ENCODE data around the gene KRT72. TPM values are rescaled to one million over a fixed set of nuclear protein-coding genes. Genes with fewer than 3 reads are reported as not detected.

The KRT72 gene
- total RNA-seq, 2 experiments from 2014 or later = 0.65 to 0.67 TPM

DNA sequence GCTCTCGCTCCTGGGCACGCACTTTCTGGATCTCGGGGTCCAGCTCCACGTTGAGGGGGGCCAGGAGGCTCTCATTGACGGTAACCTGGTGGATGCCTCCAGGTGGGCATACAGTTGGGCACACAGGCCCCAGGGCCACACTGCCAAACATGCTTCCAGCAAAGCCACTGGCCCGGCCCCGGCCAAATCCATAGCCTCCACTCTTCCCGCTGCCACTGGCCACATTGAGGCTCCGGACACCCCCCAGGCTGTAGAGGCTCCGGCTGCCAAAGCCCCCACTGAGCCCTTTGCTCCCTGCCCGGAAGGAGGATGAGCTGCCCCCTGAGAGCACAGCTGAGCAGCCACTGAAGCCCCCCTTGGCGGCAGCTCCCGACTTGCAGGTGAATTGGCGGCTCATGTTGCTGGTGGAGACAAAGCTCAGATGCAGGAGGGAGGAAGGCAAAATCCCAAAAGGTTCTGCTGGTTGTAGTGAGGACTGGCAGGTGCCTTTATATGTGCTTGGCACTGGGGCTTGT, 48.5 kb downstream of the KRT72 start, which contains the start of gene KRT71:
TSS of gene KRT71 (minus strand) at position 465 of the 515 bp plus-strand sequence. CDS start at position 397, 68 bp downstream.
- H3K9me3 Mint-ChIP-seq = no peaks in the 10 kb centered on the region
- DNase-seq = no peak
- ATAC-seq (ENCODE audit: low read depth) = no peak
- peaks cover 3% of the 10 kb centered on the region for H3K27me3 Mint-ChIP-seq
- no peaks in the 10 kb centered on the region for H3K4me1 Mint-ChIP-seq
- no peak within 1 kb of the TSS for H3K4me3 Mint-ChIP-seq
- H3K27ac Mint-ChIP-seq = no peak within 1 kb of the TSS
- POLR2A ChIA-PET = no interaction called here
- H3K36me3 Mint-ChIP-seq = no peaks in the 10 kb centered on the region

- H3K27me3 Mint-ChIP-seq = peaks cover 3% of the 10 kb centered on the region
- no peaks in the 10 kb centered on the region for H3K36me3 Mint-ChIP-seq
- DNase-seq = no peak
- POLR2A ChIA-PET = no interaction called here
- ATAC-seq (ENCODE audit: low read depth) = no peak
- no peaks in the 10 kb centered on the region for H3K4me1 Mint-ChIP-seq
- no peak overlapping the region for H3K4me3 Mint-ChIP-seq
- H3K27ac Mint-ChIP-seq = no peak overlapping the region
- no peaks in the 10 kb centered on the region for H3K9me3 Mint-ChIP-seq
Measured at GRCh38 chr12:52552055-52552454, 49.2 kb downstream of the KRT72 start.

GRCh38 chr12:52551216-52551865, 49.9 kb downstream of the KRT72 start:
- H3K9me3 Mint-ChIP-seq = no peaks in the 10 kb centered on the region
- H3K27ac Mint-ChIP-seq = no peak overlapping the region
- no peaks in the 10 kb centered on the region for H3K4me1 Mint-ChIP-seq
- H3K27me3 Mint-ChIP-seq = peaks cover 3% of the 10 kb centered on the region
- DNase-seq = no peak
- H3K4me3 Mint-ChIP-seq = no peak overlapping the region
- POLR2A ChIA-PET = no interaction called here
- ATAC-seq (ENCODE audit: low read depth) = no peak
- no peaks in the 10 kb centered on the region for H3K36me3 Mint-ChIP-seq

DNA sequence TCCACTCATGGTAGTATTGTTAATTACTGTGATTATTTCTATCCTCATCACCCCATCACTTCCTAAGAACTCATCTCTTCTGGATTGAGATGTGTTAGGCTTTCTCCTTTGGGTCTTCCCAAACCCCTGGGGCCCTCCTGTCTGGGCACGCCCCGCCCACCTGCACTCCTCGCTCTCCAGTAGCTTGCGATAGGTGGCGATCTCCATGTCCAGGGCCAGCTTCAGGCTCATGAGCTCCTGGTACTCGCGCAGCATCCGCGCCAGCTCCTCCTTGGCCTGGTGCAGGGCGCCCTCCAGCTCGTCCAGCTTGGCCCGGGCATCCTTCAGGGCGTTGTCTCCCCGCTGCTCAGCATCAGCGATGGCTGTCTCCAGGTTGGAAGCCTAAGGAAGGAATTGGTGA, 55.1 kb downstream of the KRT72 start:
- no peak for DNase-seq
- no peak overlapping the region for H3K4me3 Mint-ChIP-seq
- no peak overlapping the region for H3K27ac Mint-ChIP-seq
- peaks cover 5% of the 10 kb centered on the region for H3K4me1 Mint-ChIP-seq
- no peaks in the 10 kb centered on the region for H3K36me3 Mint-ChIP-seq
- POLR2A ChIA-PET = no interaction called here
- H3K9me3 Mint-ChIP-seq = no peaks in the 10 kb centered on the region
- no peak for ATAC-seq (ENCODE audit: low read depth)
- H3K27me3 Mint-ChIP-seq = no peaks in the 10 kb centered on the region

GRCh38 chr12:52543985-52544883, 57.0 kb downstream of the KRT72 start:
- Mint-ChIP-seq H3K4me1 (peaks cover 5% of the 10 kb centered on the region), H3K36me3 (no peaks in the 10 kb centered on the region), H3K27me3 (no peaks in the 10 kb centered on the region), H3K27ac (no peak overlapping the region), H3K4me3 (no peak overlapping the region), H3K9me3 (no peaks in the 10 kb centered on the region)
- DNase-seq (no peak), ATAC-seq (ENCODE audit: low read depth) (no peak)
- POLR2A ChIA-PET = no interaction called here

DNA sequence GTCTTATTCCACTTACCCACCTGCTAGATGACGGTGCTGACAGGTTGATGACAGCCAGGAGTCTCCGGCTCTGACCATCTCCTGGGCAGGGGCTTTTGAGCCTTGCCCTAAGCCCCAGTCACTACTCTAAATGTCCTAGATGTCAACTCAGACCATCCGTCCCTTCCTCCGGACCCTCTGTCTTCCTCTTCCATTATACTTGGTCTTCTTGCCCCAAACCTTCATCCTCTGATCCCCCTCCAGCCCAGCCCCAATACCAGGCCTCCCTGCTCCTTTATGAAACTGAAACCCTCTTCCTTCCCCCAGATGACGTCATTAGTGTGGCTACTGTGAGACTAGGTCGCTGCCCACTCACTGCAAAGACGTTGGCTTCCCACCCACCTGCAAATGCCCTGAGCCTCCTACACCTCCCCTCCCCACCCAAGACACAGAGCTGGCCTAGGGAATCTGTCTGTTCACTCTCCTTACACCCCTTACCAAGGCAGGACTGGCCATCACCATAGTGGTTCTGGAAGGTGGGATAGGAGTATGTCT, 58.4 kb downstream of the KRT72 start:
- Mint-ChIP-seq H3K4me3 (no peak overlapping the region), H3K36me3 (no peaks in the 10 kb centered on the region), H3K9me3 (no peaks in the 10 kb centered on the region), H3K27ac (peak overlapping the region; percentile 59), H3K27me3 (no peaks in the 10 kb centered on the region), H3K4me1 (peaks cover 5% of the 10 kb centered on the region)
- no peak for ATAC-seq (ENCODE audit: low read depth)
- DNase-seq = no peak
- POLR2A ChIA-PET = no interaction called here

GRCh38 chr12:52542157-52542556, 59.1 kb downstream of the KRT72 start:
- Mint-ChIP-seq H3K27me3 (no peaks in the 10 kb centered on the region), H3K27ac (no peak overlapping the region), H3K36me3 (no peaks in the 10 kb centered on the region), H3K9me3 (no peaks in the 10 kb centered on the region), H3K4me1 (peaks cover 5% of the 10 kb centered on the region), H3K4me3 (no peak overlapping the region)
- DNase-seq (no peak), ATAC-seq (ENCODE audit: low read depth) (no peak)
- POLR2A ChIA-PET = no interaction called here

DNA sequence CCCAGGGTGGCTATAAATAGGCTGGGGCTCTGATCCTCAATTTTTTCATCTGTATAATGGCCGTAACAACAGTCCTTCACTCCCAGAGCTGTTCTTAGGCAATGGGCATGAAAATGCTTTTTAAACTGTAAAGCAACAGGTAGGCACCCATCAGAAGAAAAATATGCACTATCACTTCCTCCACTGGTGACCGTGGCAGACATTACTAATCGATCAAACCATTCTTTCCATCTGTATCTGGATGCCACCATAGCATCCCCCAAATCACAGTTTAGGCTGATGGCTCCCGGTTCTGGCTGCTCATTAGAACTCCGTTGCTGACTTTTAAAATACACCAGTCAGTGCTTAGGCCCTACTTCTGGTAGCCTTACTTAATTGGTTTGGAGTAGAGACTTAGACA, 59.6 kb downstream of the KRT72 start:
- Mint-ChIP-seq H3K9me3 (no peaks in the 10 kb centered on the region), H3K27me3 (no peaks in the 10 kb centered on the region), H3K4me1 (peaks cover 5% of the 10 kb centered on the region), H3K27ac (no peak overlapping the region), H3K4me3 (no peak overlapping the region), H3K36me3 (no peaks in the 10 kb centered on the region)
- DNase-seq (no peak), ATAC-seq (ENCODE audit: low read depth) (no peak)
- POLR2A ChIA-PET = no interaction called here

DNA sequence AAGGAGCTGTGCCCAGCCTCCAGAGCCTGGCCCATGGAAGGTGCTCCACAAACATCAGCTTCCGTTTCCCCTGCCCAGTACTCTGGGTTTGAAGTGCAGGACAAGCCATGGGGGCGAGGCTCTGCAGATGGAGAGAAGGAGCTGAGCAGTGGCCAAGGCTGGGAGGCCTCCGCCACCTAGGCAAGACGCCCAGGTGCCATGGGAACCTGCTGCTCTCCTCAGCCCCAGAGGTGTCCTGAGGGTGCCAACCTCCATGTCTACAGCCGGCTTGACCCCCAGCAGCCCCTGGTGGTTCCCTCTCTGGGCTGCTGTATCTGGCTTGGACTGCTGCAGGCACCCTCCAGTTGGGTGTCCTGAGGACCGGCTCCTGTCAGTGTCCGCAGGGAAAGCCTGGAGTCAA, 60.7 kb downstream of the KRT72 start:
- Mint-ChIP-seq H3K9me3 (no peaks in the 10 kb centered on the region), H3K4me3 (no peak overlapping the region), H3K36me3 (no peaks in the 10 kb centered on the region), H3K4me1 (peaks cover 5% of the 10 kb centered on the region), H3K27ac (no peak overlapping the region), H3K27me3 (no peaks in the 10 kb centered on the region)
- DNase-seq = no peak
- POLR2A ChIA-PET = no interaction called here
- ATAC-seq (ENCODE audit: low read depth) = no peak

DNA sequence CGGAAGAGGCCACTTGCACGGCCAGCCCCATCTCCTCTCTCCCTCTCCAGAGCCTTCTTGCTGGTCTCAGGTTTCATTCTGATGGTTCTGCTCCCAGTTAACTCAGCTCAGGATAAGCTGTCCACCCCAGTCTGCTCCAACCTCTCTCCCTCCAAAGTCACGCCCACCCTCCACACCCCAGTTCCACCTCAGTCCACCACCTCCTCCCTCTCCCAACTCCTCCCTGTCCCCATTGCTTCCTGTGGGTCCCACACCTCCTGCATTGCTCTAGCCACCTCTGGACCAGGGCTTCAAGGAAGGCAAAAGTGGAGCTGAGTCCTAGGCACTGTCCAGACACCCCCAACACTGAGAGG, 61.5 kb downstream of the KRT72 start:
- POLR2A ChIA-PET = no interaction called here
- ATAC-seq (ENCODE audit: low read depth) (no peak), DNase-seq (no peak)
- H3K27me3 Mint-ChIP-seq = no peaks in the 10 kb centered on the region
- H3K9me3 Mint-ChIP-seq = no peaks in the 10 kb centered on the region
- peaks cover 5% of the 10 kb centered on the region for H3K4me1 Mint-ChIP-seq
- no peak overlapping the region for H3K27ac Mint-ChIP-seq
- no peak overlapping the region for H3K4me3 Mint-ChIP-seq
- no peaks in the 10 kb centered on the region for H3K36me3 Mint-ChIP-seq

GRCh38 chr12:52539083-52539820, 62.0 kb downstream of the KRT72 start:
- Mint-ChIP-seq H3K4me3 (no peak overlapping the region), H3K27me3 (no peaks in the 10 kb centered on the region), H3K4me1 (peaks cover 5% of the 10 kb centered on the region), H3K27ac (no peak overlapping the region), H3K36me3 (no peaks in the 10 kb centered on the region), H3K9me3 (no peaks in the 10 kb centered on the region)
- ATAC-seq (ENCODE audit: low read depth) = no peak
- POLR2A ChIA-PET = no interaction called here
- DNase-seq = no peak

DNA sequence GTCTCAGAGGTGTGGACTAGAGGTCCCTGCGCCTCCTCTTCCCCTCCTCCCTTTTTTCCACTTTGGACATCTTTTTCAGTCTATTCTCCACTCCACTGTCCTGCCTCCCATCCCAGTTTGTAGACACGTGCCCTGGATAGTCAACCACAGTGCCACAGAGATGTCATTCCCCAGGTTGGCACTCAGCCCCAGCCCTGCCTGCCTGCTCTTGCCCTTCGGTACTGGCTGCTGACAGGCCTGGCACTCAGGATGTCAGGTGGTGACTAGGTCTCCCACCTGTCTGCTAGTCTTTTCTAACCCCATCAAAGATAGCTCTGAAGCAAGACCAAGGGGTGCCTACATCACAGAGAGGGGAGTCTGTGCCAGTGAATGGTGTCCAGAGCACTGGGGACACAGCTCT, 64.2 kb downstream of the KRT72 start:
- Mint-ChIP-seq H3K36me3 (no peaks in the 10 kb centered on the region), H3K27ac (no peak overlapping the region), H3K9me3 (no peaks in the 10 kb centered on the region), H3K4me3 (no peak overlapping the region), H3K4me1 (no peaks in the 10 kb centered on the region), H3K27me3 (peaks cover 2% of the 10 kb centered on the region)
- POLR2A ChIA-PET = no interaction called here
- ATAC-seq (ENCODE audit: low read depth) (no peak), DNase-seq (no peak)
